SJCRH30 (cell line): ENCODE measurements around the gene FILIP1. TPM values are rescaled to one million over a fixed set of nuclear protein-coding genes. Genes with fewer than 3 reads are reported as not detected.

Source experiments
- DNase-seq, 2 experiments: peaks; one replicate each; pipeline ENCODE4 v3.0.0-alpha.2; 2015 to 2020
- H3K27ac ChIP-seq: fragments of 250-450 bp; sonication (Bioruptor Pico); 2 replicates; pipeline ENCODE4 v1.5.1; 2020; ENCODE audit warnings: mild to moderate bottlenecking, moderate library complexity
- H3K27me3 ChIP-seq: fragments of 250-450 bp; sonication (Bioruptor Pico); 2 replicates; pipeline ENCODE4 v1.5.1; 2020; ENCODE audit warnings: mild to moderate bottlenecking, moderate library complexity
- H3K36me3 ChIP-seq: fragments of 250-450 bp; sonication (Bioruptor Pico); 2 replicates; pipeline ENCODE4 v1.5.1; 2020; ENCODE audit warnings: mild to moderate bottlenecking, moderate library complexity
- H3K4me1 ChIP-seq: fragments of 250-450 bp; sonication (Bioruptor Pico); 2 replicates; pipeline ENCODE4 v1.5.1; 2020; ENCODE audit warnings: mild to moderate bottlenecking, moderate library complexity
- H3K4me3 ChIP-seq: fragments of 250-450 bp; sonication (Bioruptor Pico); 2 replicates; pipeline ENCODE4 v1.5.1; 2020; ENCODE audit warnings: mild to moderate bottlenecking, moderate library complexity
- H3K9me3 ChIP-seq: fragments of 250-450 bp; sonication (Bioruptor Pico); replicated peaks from 2 replicates; pipeline ENCODE4 v1.5.1; 2020; ENCODE audit warnings: mild to moderate bottlenecking, moderate library complexity
- total RNA-seq: library from RNA; depleted of rRNA; stranded (reverse); fragments of >200 nt; shearing (Covaris generic); gene quantifications from 2 replicates; pipeline ENCODE4 v1.2.3, GENCODE V29; 2014

Gene FILIP1
- total RNA-seq, 1 experiment from 2014 or later, result 0.08 TPM

DNA sequence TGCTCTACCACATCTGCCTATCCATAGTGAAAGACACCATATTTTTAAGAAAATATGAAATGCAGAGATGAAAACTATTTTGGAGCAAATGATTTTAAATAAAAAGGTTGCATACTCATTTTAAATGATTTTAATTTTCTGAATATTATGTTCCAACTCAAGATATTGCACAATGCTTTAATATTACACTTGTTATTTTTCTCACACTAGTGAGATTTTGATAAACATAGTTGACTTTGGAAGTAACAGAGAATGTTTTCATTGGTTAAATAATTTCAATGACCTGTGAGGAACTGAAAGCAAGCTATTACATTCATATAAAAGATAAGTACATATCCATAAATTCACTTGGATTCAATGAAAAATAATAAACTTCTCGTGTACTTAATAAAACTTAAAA lies 201.9 kb downstream of the FILIP1 start:
- no peak for DNase-seq
- Histone ChIP-seq H3K4me1 (no peaks in the 10 kb centered on the region), H3K27me3 (no peaks in the 10 kb centered on the region), H3K4me3 (no peak overlapping the region), H3K36me3 (no peaks in the 10 kb centered on the region), H3K27ac (no peak overlapping the region), H3K9me3 (no peaks in the 10 kb centered on the region)

- H3K36me3 ChIP-seq, result no peaks in the 10 kb centered on the region
- no peaks in the 10 kb centered on the region for H3K4me1 ChIP-seq
- no peak for DNase-seq
- no peaks in the 10 kb centered on the region for H3K27me3 ChIP-seq
- H3K4me3 ChIP-seq, result no peak overlapping the region
- no peak overlapping the region for H3K27ac ChIP-seq
- no peaks in the 10 kb centered on the region for H3K9me3 ChIP-seq
These were observed 202.3 kb downstream of the FILIP1 start for GRCh38 chr6:75291331-75291730.

GRCh38 chr6:75290136-75290945 lies 203.3 kb downstream of the FILIP1 start:
- no peaks in the 10 kb centered on the region for H3K27me3 ChIP-seq
- DNase-seq, result no peak
- H3K36me3 ChIP-seq, result no peaks in the 10 kb centered on the region
- H3K9me3 ChIP-seq, result no peaks in the 10 kb centered on the region
- no peak overlapping the region for H3K27ac ChIP-seq
- H3K4me1 ChIP-seq, result no peaks in the 10 kb centered on the region
- no peak overlapping the region for H3K4me3 ChIP-seq

DNA sequence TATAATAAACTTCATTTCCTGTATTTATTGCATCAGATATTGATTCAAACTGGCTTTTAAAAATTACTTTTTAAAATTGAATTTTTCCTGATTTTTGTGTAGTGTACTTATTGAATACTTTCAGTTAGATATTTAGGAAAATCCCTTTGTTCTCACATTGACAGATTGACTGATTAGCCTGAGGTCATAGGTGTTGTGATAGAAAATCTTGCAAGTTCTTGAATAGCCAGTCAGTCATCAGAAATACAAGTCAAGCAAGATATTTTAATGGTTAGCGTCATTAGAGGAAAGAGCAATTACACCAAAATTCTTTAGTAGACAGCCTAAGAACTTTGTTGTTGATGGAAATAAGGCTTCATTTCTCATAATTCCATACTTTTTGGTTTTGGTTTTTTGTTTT lies 205.6 kb downstream of the FILIP1 start:
- no peaks in the 10 kb centered on the region for H3K36me3 ChIP-seq
- DNase-seq, result no peak
- H3K9me3 ChIP-seq, result no peaks in the 10 kb centered on the region
- no peaks in the 10 kb centered on the region for H3K4me1 ChIP-seq
- H3K27ac ChIP-seq, result no peak overlapping the region
- no peak overlapping the region for H3K4me3 ChIP-seq
- H3K27me3 ChIP-seq, result no peaks in the 10 kb centered on the region

- H3K27me3 ChIP-seq, result no peaks in the 10 kb centered on the region
- H3K4me1 ChIP-seq, result no peaks in the 10 kb centered on the region
- H3K4me3 ChIP-seq, result no peak overlapping the region
- H3K36me3 ChIP-seq, result no peaks in the 10 kb centered on the region
- no peaks in the 10 kb centered on the region for H3K9me3 ChIP-seq
- DNase-seq, result no peak
- no peak overlapping the region for H3K27ac ChIP-seq
These were observed 206.2 kb downstream of the FILIP1 start for GRCh38 chr6:75287424-75287823.

GRCh38 chr6:75286955-75287354 lies 206.6 kb downstream of the FILIP1 start:
- no peak overlapping the region for H3K27ac ChIP-seq
- DNase-seq, result no peak
- no peaks in the 10 kb centered on the region for H3K4me1 ChIP-seq
- H3K4me3 ChIP-seq, result no peak overlapping the region
- H3K27me3 ChIP-seq, result no peaks in the 10 kb centered on the region
- no peaks in the 10 kb centered on the region for H3K36me3 ChIP-seq
- H3K9me3 ChIP-seq, result no peaks in the 10 kb centered on the region

- no peak for DNase-seq
- Histone ChIP-seq H3K27ac (no peak overlapping the region; the same call in 1 of the 2 replicates), H3K27me3 (no peaks in the 10 kb centered on the region)
These were observed 208.3 kb downstream of the FILIP1 start for GRCh38 chr6:75285283-75285639.

DNA sequence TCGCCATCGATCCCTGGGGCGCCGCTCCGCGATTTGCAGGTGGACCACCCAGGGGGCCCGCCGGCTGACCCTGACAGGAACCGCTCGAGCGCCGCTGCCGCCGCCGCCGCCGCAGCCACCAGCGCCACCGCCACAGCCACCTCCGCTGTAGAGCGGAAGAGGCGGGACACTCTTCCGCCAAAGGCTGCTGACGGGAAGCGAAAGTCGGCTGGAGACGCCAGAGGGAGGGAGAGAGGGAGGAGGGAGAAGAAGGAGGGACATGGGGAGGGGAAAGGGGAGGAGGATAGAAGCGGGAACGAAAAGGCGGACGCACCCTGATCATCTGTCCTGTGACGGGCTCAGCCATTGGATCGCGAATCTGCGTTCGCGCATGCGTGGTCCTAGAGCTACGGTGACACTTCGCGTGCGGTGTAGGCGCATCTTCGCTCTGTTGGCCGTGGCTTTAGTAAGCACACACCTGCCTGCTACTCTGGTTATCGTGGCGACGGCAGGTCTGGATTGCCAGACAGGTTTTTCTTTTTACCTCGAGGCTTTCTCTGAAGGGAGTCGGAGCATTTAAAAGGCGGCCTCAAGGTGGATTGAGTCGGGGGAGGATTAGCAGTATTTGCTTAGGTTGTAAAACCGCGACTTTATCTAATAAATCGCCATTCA lies 208.8 kb downstream of the FILIP1 start, which contains the start of gene TMEM30A:
Gene TMEM30A (minus strand): TSS at position 161 of the 651 bp plus-strand sequence. CDS start 154 bp downstream, at position 7.
- DNase-seq, result peak; percentile 97 to 99
- Histone ChIP-seq H3K4me1 (no peaks in the 10 kb centered on the region; the same call in 1 of the 2 replicates), H3K9me3 (no peaks in the 10 kb centered on the region), H3K36me3 (0 out of 2 replicates have a peak, but pooled peaks cover 2% of the 10 kb centered on the region), H3K27me3 (no peaks in the 10 kb centered on the region), H3K27ac (peak within 1 kb of the TSS; percentile 38), H3K4me3 (peak within 1 kb of the TSS; percentile 75)

More at GRCh38 chr6:75285283-75285639, 208.3 kb downstream of the FILIP1 start:
- H3K9me3 ChIP-seq, result no peaks in the 10 kb centered on the region
- H3K4me3 ChIP-seq, result peak overlapping the region; percentile 75
- H3K36me3 ChIP-seq, result 0 out of 2 replicates have a peak, but pooled peaks cover 2% of the 10 kb centered on the region
- no peaks in the 10 kb centered on the region; the same call in 1 of the 2 replicates for H3K4me1 ChIP-seq

GRCh38 chr6:75283907-75284631 lies 209.5 kb downstream of the FILIP1 start:
- peak overlapping the region; percentile 38 for H3K27ac ChIP-seq
- no peaks in the 10 kb centered on the region; the same call in 1 of the 2 replicates for H3K4me1 ChIP-seq
- no peaks in the 10 kb centered on the region for H3K27me3 ChIP-seq
- no peak for DNase-seq
- H3K9me3 ChIP-seq, result no peaks in the 10 kb centered on the region
- H3K36me3 ChIP-seq, result 0 out of 2 replicates have a peak, but pooled peaks cover 2% of the 10 kb centered on the region
- H3K4me3 ChIP-seq, result peak overlapping the region; percentile 75

DNA sequence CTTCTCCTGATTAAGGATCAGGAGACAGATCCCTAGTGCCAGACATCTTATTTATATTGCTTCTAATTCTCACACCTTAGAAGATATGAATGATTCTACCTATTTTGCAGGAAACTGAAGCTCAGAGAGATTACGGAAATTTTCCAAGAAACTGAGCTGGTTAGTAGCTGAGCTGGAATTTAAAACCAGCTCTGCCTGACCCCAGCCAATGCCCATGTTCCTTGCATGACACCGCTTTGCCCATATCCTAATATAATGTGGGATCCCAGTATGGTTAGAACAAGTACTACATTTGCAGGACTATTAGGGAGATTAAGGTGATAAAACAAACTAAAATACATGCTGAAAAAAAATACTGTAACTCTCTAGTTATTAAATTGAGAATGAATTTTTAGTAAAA lies 210.9 kb downstream of the FILIP1 start:
- DNase-seq, result no peak
- H3K9me3 ChIP-seq, result 0 out of 2 replicates have a peak, but pooled peaks cover 3% of the 10 kb centered on the region
- no peaks in the 10 kb centered on the region; the same call in 1 of the 2 replicates for H3K4me1 ChIP-seq
- 0 out of 2 replicates have a peak, but pooled peaks cover 2% of the 10 kb centered on the region for H3K36me3 ChIP-seq
- H3K27ac ChIP-seq, result no peak overlapping the region
- peak overlapping the region; percentile 75 for H3K4me3 ChIP-seq
- no peaks in the 10 kb centered on the region for H3K27me3 ChIP-seq

DNA sequence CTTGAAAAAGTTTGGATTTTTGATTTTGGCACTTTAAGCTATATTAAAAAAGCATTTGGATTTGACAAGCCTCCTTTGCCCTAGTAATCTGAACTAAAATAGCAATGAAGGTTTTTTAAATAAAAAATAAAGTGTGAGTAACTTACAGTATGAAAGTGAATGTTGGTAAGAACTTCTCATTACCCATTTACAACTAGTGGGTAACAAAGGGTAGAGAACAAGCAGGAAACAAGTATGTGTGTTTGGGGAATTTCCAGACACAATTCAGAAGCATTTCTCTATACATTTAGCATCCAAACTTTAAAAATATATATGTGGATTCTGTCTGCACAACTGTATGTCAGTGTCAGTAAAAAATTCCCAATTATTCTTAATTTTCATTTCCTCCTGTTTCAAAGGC lies 211.9 kb downstream of the FILIP1 start:
- Histone ChIP-seq H3K9me3 (0 out of 2 replicates have a peak, but pooled peaks cover 3% of the 10 kb centered on the region), H3K27me3 (no peaks in the 10 kb centered on the region), H3K4me3 (no peak overlapping the region), H3K36me3 (0 out of 2 replicates have a peak, but pooled peaks cover 2% of the 10 kb centered on the region), H3K4me1 (no peaks in the 10 kb centered on the region; the same call in 1 of the 2 replicates), H3K27ac (no peak overlapping the region)
- DNase-seq, result no peak

DNA sequence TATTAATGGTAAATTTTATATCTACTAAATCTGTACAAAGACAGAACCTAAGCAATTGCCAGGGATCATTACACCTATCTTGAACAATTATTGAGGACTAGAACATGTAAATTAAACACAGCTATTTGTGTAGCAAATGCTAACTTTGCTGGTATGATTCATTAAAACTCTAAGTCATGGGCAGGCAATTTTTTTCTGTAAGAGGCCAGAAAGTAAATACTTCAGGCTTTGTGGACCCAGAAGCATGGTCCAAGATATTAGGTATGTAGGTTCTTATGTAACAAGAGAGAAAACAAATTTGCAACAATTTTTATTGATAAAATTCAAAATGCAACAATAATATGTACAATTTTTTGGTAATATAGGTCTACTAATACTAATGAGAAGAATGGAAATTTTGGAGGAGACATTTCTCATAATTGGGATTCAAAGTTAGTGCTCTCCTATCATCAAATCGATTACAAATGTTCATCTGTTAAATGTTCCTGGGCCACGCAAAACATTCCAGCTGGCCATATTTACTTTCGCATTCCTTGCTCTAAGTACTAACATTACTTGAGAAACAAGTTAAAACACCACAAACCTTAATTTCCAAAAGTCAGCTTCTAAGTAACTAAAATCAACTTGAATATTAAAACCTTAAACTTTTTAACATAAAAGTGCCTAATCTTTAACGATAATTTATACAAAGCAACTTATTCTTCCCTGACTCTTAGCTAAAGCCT lies 213.3 kb downstream of the FILIP1 start:
- H3K36me3 ChIP-seq, result peaks cover 2% of the 10 kb centered on the region; the same call in 1 of the 2 replicates

GRCh38 chr6:75279418-75279817 lies 214.2 kb downstream of the FILIP1 start:
- H3K9me3 ChIP-seq, result 0 out of 2 replicates have a peak, but pooled peaks cover 3% of the 10 kb centered on the region
- no peak overlapping the region for H3K4me3 ChIP-seq
- H3K36me3 ChIP-seq, result peaks cover 2% of the 10 kb centered on the region; the same call in 1 of the 2 replicates
- H3K27ac ChIP-seq, result no peak overlapping the region
- H3K27me3 ChIP-seq, result no peaks in the 10 kb centered on the region
- H3K4me1 ChIP-seq, result no peaks in the 10 kb centered on the region; the same call in 1 of the 2 replicates
- no peak for DNase-seq

More for the DNA sequence above, 213.3 kb downstream of the FILIP1 start:
- DNase-seq, result no peak
- Histone ChIP-seq H3K27me3 (no peaks in the 10 kb centered on the region), H3K4me1 (no peaks in the 10 kb centered on the region; the same call in 1 of the 2 replicates), H3K9me3 (0 out of 2 replicates have a peak, but pooled peaks cover 3% of the 10 kb centered on the region), H3K27ac (no peak overlapping the region), H3K4me3 (no peak overlapping the region)
